GM18951 (cell line): ENCODE results near the gene DRD2.

Source experiments
- POLR2A ChIP-seq: IDR thresholded peaks from 4 replicates; pipeline ENCODE4 v1.6.1; 2011; ENCODE audit warnings: mild to moderate bottlenecking; ENCODE audit not compliant: insufficient read length, insufficient read depth; ENCODE audit errors: extremely low read depth
- in situ Hi-C: fragments of 300-500 bp; cut with MboI; formaldehyde crosslinking; loops from one replicate; pipeline ENCODE4 v1.12.0; 2022; ENCODE audit warnings: low sequenced_read_pairs, mixed read lengths, inconsistent platforms; ENCODE audit not compliant: unreplicated experiment

The DRD2 gene

GRCh38 chr11:113472471-113472870, 2.7 kb downstream of the DRD2 start:
- no peak for TF ChIP-seq POLR2A
- in situ Hi-C loops, result no loop called here

- TF ChIP-seq POLR2A, result no peak
- in situ Hi-C loops, result no loop called here
These were observed 5.0 kb downstream of the DRD2 start for GRCh38 chr11:113470233-113470632.

- TF ChIP-seq POLR2A, result no peak
- in situ Hi-C loops, result no loop called here
These were observed 6.4 kb downstream of the DRD2 start for GRCh38 chr11:113468726-113469345.

- TF ChIP-seq POLR2A, result no peak
- in situ Hi-C loops, result no loop called here
These were observed 7.7 kb downstream of the DRD2 start for GRCh38 chr11:113467545-113467944.

- in situ Hi-C loops, result no loop called here
- no peak for TF ChIP-seq POLR2A
These were observed 9.4 kb downstream of the DRD2 start for GRCh38 chr11:113465786-113466185.

GRCh38 chr11:113464416-113464815, 10.8 kb downstream of the DRD2 start:
- in situ Hi-C loops, result no loop called here
- no peak for TF ChIP-seq POLR2A

- TF ChIP-seq POLR2A, result no peak
- in situ Hi-C loops, result no loop called here
These were observed 12.4 kb downstream of the DRD2 start for GRCh38 chr11:113462830-113463229.

GRCh38 chr11:113461639-113462038, 13.6 kb downstream of the DRD2 start:
- in situ Hi-C loops, result no loop called here
- TF ChIP-seq POLR2A, result no peak

GRCh38 chr11:113460469-113460868, 14.7 kb downstream of the DRD2 start:
- in situ Hi-C loops, result no loop called here
- TF ChIP-seq POLR2A, result no peak

- in situ Hi-C loops, result no loop called here
- TF ChIP-seq POLR2A, result no peak
These were observed 17.0 kb downstream of the DRD2 start for GRCh38 chr11:113458189-113458588.

- no peak for TF ChIP-seq POLR2A
These were observed 17.4 kb downstream of the DRD2 start for GRCh38 chr11:113457784-113458183.

GRCh38 chr11:113454455-113454854, 20.7 kb downstream of the DRD2 start:
- no peak for TF ChIP-seq POLR2A
- in situ Hi-C loops, result no loop called here

More at GRCh38 chr11:113457784-113458183, 17.4 kb downstream of the DRD2 start:
- in situ Hi-C loops, result no loop called here

GRCh38 chr11:113449743-113450142, 25.5 kb downstream of the DRD2 start:
- TF ChIP-seq POLR2A, result no peak
- in situ Hi-C loops, result no loop called here

- in situ Hi-C loops, result no loop called here
- TF ChIP-seq POLR2A, result no peak
These were observed 26.9 kb downstream of the DRD2 start for GRCh38 chr11:113448316-113448677.
